CD1c-positive myeloid dendritic cell (primary cell): ENCODE measurements around the gene FAM240A.

Experiments used
- DNase-seq: peaks from one replicate; pipeline ENCODE4 v3.0.0-alpha.2; 2016; ENCODE audit errors: extremely low spot score

Gene FAM240A

GRCh38 chr3:46626039-46626438 is 13.7 kb downstream of the FAM240A start:
- no peak for DNase-seq

- no peak for DNase-seq
These were observed 14.8 kb downstream of the FAM240A start for GRCh38 chr3:46627078-46627477.

- no peak for DNase-seq
These were observed 16.6 kb downstream of the FAM240A start for GRCh38 chr3:46628901-46629369.

- DNase-seq, result peak; percentile 86
These were observed 17.5 kb downstream of the FAM240A start for GRCh38 chr3:46629551-46630517.

GRCh38 chr3:46632792-46633191 is 20.5 kb downstream of the FAM240A start:
- DNase-seq, result no peak

GRCh38 chr3:46634856-46635255 is 22.5 kb downstream of the FAM240A start:
- no peak for DNase-seq

GRCh38 chr3:46639221-46639620 is 26.9 kb downstream of the FAM240A start:
- DNase-seq, result no peak

- no peak for DNase-seq
These were observed 28.6 kb downstream of the FAM240A start for GRCh38 chr3:46640927-46641326.

- DNase-seq, result no peak
These were observed 30.6 kb downstream of the FAM240A start for GRCh38 chr3:46642971-46643370.

GRCh38 chr3:46643701-46644100 is 31.4 kb downstream of the FAM240A start:
- no peak for DNase-seq

GRCh38 chr3:46646700-46647099 is 34.4 kb downstream of the FAM240A start:
- no peak for DNase-seq

GRCh38 chr3:46648096-46648495 is 35.8 kb downstream of the FAM240A start:
- DNase-seq, result no peak

- DNase-seq, result no peak
These were observed 37.1 kb downstream of the FAM240A start for GRCh38 chr3:46649436-46649835.

- no peak for DNase-seq
These were observed 38.8 kb downstream of the FAM240A start for GRCh38 chr3:46651084-46651483.

- DNase-seq, result no peak
These were observed 42.9 kb downstream of the FAM240A start for GRCh38 chr3:46655271-46655670.

GRCh38 chr3:46656778-46657556 is 44.6 kb downstream of the FAM240A start:
- DNase-seq, result no peak

- DNase-seq, result no peak
These were observed 47.0 kb downstream of the FAM240A start for GRCh38 chr3:46659285-46659684.

GRCh38 chr3:46660003-46660402 is 47.7 kb downstream of the FAM240A start:
- no peak for DNase-seq

GRCh38 chr3:46660543-46661523 is 48.5 kb downstream of the FAM240A start:
- no peak for DNase-seq

- no peak for DNase-seq
These were observed 49.7 kb downstream of the FAM240A start for GRCh38 chr3:46661776-46662766.
